Fibroblast of skin of left biceps (primary cell): ENCODE measurements around the gene CREBRF.
"Not testable (repeated sequence)": the region's sequence is repeated elsewhere in the genome, so short reads cannot be mapped to it uniquely, and the experiment has no call there.

ENCODE experiments used
- DNase-seq, 2 experiments: peaks; one replicate each; pipeline ENCODE4 v3.0.0-alpha.2; 2013; ENCODE audit warnings: low read depth in 2 of 2

CREBRF gene, protein sequence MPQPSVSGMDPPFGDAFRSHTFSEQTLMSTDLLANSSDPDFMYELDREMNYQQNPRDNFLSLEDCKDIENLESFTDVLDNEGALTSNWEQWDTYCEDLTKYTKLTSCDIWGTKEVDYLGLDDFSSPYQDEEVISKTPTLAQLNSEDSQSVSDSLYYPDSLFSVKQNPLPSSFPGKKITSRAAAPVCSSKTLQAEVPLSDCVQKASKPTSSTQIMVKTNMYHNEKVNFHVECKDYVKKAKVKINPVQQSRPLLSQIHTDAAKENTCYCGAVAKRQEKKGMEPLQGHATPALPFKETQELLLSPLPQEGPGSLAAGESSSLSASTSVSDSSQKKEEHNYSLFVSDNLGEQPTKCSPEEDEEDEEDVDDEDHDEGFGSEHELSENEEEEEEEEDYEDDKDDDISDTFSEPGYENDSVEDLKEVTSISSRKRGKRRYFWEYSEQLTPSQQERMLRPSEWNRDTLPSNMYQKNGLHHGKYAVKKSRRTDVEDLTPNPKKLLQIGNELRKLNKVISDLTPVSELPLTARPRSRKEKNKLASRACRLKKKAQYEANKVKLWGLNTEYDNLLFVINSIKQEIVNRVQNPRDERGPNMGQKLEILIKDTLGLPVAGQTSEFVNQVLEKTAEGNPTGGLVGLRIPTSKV

DNA sequence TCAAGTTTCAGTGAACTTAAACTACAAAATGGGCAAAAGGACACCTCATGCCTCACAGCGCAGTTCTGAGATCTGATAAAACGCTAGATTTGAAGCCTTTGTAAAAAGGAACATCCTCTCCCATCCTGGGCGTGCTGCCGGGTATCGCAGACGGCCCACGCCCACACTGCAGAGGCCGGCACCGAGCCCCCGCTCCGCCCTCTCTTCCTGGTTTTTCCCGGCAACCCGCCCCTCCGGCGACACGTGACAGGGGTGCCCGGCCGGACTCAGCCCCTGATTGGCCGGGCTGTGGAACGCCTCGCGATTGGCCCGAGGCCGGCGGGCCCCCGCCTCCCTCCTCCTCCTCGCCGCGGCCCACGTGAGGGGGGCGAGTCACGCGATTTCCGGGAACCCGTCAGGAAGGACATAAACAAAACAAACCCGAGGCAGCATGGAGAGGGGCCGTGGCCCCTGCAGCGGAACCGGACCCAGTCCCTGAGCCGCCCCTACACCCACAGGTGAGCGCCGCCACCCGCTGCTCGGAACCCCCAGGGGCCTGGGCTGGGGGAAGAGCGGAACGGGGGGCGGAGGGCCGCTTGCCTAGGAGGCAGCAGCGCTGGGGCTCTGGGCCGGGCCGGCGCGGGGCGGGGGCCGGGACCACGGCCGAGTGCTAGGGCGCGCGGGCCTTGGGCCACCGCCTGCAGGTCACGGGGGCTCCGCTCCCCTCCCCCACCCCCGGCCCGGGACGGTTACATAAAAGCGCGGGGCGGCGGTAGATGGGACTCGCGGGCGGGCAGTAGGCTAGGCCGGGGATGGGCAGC lies at the start of gene CREBRF:
TSS of gene CREBRF (plus strand) at position 370 of the 800 bp plus-strand sequence. CDS start 24,424 bp downstream, outside the sequence.
- peak; percentile 89 to 91 for DNase-seq

DNA sequence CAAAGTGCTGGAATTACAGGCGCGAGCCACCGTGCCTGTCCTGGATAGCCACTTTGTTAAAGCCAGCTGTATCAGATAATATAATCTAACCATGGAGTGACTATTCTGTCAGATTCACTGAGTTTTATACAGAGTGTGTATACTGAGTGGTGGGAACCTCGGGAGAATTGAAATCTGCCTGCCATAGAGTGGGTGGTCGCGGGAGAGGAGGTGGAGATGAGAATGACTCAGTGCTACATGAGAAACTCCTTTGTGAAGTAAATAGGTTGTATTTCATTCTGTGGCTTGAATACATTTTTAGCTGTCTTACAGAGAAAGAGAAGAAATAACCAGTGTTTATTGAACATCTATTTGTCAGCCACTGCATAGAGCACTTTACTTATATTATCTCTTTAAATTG lies 46.1 kb upstream of the CREBRF start:
- peak in 1 of 2 experiments; percentile 3 for DNase-seq

DNA sequence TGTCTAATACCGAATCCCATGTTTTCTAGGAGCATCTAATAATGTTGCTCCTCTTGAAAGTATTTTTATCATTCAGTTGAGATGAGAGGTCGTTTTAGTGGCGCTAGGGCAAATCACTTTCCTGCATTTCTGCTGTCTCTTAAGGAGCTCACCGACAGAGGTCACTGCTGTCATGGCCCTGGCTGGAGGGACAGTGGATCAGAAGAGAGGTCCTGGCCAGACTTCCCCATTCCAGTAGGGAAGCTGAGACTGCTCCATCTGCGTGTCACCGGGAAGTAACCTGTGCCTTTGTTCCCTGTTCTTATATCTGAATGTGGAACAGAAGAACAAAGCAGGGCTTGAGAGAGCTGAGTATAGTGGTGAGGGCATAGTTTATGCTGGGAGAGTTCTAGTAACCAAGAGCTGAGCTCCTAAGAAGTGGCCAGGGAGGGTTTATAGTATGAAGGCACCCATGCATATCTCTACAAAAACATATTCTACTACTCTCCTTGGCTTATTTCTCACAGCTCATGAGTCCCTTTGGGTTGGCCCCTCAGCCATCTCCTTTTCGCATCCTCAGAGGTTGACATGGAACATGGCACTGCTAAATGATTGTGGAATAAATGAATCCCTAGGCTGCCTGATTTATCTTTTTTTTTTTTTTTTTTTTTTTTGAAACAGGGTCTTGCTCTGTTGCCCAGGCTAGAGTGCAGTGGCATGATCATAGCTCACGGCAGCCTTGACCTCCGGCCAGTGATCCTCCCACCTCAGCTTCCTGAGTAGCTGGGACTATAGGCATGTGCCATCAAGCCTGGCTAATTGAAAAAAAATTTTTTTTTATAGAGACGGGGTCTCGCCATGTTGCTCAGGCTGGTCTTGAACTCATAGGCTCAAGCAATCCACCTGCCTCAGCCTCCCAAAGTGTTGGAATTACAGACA lies 45.3 kb upstream of the CREBRF start:
- DNase-seq, result no peak

DNA sequence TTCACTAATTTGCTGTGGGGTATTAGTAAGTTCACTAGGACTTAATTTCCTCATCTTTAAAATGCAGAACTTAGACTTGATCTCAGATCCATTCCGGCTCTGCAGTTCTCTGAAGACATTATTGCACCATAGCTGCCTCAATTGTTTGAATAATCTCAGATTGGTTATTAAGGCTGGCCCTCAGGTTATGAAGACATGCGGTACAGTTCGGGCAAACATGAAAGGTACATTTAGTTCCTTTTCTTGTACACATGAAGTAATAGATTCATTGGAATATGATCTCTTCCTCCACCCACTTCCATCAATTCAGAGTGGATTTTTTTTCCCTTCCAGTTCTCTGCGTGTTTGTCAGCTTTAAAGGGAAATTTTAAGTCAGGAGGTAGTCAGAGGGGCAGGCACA lies 44.6 kb upstream of the CREBRF start:
- no peak for DNase-seq

DNA sequence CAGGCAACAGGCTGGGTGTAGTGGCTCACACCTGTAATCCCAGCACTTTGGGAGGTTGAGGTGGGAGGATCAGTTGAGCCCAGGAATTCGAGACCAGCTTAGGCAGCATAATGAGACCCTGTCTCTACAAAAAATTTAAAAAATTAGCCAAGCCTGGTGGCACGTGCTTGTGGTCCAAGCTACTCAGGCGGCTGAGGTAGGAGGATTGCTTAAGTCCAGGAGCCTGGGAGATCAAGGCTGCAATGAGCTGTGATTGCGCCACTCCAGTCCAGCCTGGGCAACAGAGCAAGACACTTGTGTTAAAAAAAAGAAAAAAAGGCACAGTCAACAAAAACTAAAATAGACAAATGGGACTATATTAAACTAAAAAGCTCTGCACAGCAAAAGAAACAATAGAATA lies 43.3 kb upstream of the CREBRF start:
- DNase-seq, result no peak

DNA sequence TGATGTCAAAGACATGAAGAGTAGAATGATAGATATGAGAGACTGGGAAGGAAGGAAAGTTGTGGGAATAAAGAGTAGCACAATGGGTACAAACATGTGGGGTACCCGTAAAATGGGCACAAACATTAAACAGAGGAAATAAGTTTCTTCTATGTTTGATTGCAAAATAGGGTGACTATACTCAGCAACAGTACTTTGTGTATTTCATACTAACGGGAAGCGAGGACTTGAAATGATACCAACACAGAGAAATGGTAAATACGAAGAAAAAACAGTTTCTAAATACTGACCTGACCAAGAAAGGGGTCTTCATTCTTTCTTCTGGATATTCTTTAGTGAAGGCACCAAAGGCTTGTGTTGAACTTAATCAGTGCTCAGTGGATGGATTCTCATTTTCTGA lies 41.5 kb upstream of the CREBRF start:
- no peak for DNase-seq

DNA sequence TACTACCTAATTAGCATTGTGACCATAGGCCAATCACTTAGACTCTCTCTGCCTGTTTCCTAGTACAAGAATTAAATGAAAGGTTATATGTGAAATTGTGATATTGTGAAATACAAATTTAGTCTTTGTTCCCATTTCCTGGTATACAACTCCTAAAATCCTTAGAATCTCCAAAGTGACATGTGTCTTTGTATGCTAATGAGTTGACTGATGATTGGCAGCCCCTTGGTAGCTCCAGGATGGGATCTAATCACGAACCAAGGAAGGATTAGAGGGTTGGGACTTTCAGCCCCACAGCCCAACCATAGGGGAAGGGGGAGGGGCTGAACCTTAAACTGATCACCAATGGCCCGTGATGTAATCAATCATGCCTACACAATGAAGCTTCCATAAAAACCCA lies 41.0 kb upstream of the CREBRF start:
- DNase-seq, result no peak

DNA sequence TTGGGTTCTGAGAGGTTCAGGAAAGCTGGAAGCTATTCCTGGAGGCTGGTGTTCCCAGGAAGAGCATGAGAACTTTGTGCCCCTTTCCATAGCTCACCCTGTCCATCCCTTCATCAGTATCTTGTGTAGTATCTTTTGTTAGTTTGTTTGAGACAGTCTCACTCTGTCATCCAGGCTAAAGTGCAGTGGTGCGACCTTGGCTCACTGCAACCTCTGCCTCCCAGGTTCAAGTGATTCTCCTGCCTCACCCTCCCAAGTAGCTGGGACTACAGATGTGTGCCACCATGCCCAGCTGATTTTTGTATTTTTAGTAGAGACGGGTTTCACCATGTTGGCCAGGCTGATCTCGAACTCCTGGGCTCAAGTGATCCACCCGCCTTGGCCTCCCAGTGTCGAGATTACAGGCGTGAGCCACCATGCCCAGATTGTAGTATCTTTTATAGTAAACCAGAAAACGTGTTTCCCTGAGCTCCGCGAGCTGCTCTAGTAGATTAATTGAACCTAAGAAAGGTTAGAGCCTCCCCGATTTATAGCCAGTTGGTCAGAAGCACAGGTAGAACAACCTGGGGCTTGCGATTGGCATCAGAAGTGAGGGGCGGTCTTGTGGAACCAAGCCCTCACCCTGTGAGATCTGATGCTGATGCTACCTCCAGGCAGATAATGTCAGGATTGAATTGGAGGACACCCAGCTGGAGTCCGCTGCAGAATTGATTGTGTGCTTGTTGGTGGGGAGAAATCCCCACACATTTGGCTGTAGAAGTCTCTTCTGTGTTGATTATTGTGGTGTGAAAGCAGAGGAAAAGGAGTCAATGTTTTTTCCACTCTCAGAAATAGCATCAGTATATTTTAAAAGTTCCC lies 40.3 kb upstream of the CREBRF start:
- no peak for DNase-seq

DNA sequence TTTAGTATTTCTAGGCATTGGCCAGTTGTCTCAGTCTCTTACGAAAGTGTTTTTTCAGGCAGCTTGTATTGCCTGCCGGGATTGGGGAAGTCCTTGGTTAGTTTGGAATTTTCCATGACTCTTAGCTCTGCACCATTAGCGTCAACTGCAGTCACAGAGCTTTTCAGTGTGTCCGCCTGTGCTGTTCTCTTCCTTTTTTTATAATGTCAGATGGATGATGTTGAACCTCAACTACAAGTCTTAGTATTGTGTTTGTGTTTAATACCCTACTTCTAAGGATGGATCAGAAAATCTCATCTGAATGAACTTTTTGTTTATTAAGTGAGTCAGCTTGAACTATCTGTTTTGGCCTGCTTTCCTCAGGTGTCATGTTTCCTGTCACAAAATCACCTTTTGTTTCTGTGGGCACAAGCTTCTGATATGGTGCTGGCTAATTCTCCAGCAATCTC lies 39.5 kb upstream of the CREBRF start:
- DNase-seq, result no peak

DNA sequence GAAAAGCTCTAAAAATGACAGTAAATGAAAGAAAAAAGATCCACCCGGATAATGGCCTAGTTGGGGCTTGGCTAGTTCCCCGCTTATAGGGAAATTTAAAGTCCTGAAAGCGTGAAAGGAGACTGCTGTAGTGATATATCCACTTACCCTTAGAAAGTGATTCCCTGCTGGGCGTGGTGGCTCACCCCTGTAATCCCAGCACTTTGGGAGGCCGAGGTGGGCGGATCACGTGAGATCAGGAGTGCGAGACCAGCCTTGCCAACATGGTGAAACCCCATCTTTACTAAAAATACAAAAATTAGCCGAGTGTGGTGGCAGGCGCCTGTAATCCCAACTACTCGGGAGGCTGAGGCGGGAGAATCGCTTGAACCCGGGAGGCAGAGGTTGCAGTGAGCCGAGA lies 39.1 kb upstream of the CREBRF start:
- not testable (repeated sequence) for DNase-seq

DNA sequence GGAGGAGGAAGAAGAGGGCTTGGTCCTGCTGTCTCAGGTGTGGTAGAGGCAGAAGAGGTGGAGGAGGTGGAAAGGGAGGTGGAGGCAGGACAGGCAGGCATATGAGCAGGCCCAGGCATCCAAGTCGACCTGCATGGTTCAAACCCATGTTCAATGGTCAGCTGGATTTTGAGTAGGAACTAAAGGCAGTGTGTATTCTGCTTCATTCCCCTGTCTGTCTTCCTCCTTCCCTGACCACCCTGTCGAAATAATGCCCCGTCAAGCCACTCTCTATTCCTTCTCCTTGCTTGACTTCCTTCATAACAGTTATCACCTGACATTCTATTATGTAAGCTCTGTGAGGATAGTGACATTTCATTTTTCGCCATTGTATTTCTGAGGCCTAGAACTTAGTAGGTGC lies 37.8 kb upstream of the CREBRF start:
- no peak for DNase-seq

DNA sequence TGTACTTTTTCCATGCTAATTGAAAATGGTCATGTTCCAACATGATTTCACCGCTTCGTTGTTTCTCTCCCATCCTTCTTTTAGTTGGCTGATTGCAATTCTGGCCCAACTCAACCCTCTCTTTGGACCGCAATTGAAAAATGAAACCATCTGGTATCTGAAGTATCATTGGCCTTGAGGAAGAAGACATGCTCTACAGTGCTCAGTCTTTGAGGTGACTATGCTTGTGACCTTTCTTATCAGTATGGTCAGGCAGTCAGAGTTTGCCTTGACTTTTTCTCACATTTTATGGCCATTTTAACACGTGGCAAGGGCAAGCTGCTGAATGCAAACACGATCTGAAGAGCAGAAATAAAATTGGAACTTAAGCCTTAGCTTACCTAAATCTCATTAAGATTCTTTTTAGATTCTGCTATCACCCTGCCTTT lies 36.0 kb upstream of the CREBRF start:
- no peak for DNase-seq

DNA sequence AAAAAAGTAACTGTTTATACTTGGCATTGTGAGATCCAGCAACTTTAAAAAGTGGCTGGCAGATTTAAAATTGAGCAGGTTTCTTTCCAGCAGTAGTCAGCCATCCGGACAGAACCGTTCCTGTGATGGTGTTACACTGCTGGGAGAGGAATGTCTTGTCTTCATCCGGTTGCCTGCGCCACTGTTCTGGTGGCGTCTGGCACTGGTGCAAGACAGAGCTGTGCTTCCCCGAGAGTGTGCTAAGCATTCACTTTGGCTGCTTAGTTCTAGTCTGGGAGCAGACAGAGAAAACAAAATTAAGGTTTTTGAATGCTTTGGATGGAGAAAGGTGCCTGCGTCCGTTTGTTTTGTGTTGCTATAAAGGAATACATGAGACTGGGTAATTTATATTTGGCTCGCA lies 35.5 kb upstream of the CREBRF start:
- no peak for DNase-seq

DNA sequence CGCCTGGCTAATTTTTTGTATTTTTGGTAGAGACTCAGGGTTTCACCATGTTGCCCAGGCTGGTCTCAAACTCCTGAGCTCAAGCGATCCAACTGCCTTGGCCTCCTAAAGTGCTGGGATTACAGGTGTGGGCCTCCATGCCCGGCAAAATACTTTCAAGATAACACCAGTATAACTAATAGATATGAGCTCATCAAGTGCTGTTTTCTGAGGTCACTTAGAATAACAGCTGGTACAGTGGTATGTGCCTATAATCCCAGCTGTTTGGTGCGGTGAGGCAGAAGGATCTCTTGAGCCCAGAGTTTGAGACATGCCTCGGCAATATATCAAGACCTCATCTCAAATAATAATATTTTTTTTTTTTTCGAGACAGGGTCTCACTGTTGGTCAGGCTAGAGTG lies 30.5 kb upstream of the CREBRF start:
- DNase-seq, result no peak

DNA sequence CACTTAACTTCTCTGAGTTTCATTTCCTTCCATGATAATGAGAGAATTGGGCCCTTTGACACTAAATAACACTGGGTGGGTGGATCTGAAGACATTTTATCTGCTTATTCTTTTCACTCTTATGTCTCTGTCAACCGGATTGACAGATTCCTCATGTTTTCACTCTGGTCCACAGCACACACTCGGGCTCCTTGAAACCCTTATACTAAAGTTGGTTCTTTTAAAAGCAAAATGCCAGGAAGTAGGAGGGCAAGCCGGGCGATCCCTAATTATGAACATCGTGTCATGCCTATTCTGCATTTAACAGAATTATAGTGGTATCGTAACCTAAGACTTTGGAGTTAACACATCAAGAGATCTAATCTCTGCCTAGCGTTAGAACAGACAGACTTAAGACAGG lies 28.2 kb upstream of the CREBRF start:
- DNase-seq, result no peak

DNA sequence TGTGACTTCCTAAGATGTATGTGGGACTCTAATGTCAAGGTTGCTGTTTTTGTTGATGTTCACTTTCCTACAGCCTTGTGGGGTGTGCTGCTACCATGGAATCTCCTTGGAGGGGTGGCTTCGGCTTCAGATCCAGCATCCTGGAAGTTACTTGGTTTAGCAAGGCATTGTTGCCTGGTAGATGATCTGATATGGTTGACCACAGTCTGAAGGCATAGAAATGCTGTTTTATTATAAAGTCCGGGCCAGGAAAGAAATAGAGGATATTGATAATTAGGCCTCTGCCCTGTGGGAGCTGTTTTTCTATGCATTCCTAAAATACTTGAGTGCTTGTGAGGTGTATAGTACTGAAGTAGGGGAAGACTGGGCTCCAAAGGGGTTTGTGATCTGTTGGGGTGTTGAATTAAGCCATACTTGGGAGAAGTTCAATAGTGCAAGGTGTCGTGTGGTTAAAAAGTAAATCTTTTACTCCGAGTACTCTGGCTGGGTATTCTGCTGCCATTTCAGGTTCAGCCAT lies 27.3 kb upstream of the CREBRF start:
- DNase-seq, result no peak

DNA sequence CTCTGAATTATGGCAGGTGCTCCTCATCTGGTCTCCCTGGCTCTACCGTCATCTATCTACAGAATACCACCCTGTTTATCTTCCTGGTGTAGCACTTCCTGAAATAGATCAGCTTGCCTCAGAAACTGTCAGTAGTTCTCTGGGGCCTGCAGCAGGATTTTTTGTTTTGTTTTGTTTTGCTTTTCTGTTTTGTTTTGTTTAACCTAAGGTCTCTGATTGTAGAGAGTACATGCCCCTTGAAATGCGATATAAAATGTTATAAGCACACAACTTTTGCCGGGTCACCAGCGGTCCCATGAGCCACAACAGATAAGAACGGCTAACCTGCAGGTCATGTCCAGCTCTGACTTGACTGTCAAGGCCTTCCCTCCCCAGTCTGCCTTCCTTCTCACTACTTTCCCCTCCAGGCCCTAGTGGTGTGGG lies 26.6 kb upstream of the CREBRF start:
- no peak for DNase-seq

DNA sequence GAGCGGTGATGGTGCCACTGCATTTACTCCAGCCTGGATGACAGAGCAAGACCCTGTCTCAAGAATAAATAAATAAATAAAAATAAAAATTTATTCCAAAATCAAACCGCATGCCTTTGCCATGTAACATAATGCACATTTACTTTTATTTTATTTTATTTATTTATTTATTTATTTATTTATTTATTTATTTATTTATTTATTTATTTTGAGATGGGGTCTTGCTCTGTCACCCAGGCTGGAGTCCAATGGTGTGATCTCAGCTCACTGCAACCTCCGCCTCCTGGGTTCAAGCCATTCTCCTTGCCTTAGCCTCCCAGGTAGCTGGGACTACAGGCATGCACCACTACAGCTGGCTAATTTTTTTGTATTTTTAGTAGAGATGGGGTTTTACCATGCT lies 24.1 kb upstream of the CREBRF start:
- DNase-seq, result not testable (repeated sequence)

DNA sequence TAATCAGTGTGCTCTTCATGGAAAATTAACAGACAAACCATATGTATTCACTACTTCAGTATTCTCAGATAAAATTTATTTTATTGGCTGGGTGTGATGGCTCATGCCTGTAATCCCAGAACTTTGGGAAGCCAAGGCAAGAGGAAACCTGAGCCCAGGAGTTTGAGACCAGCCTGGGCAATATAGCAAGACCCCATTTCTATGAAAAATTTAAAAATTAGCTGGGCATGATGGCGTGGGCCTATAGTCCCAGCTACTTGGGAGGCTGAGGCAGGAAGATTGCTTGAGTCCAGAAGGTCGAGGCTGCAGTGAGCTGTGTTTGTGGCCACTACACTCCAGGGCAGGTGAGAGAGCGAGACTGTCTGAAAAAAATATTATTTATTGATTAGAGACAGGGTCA lies 23.4 kb upstream of the CREBRF start:
- no peak for DNase-seq

DNA sequence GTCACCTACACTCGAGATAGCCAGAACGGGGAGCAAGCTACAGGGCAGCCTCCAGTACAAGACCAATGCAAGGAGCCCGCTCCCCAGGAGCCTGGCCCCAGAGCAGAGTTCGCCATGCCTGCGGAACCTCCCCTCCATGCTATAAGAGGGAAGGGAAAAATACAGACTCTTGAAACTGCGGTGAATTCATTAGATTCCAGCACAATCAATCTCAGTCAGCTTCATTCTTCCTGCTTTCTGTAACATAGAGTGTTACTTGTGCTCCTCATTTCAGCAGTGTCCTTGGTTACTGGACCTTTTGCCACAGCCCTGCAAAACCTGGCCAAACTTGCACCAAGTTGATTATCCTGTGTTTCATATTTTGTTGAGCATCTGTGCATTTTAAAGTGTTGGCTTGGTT lies 22.2 kb upstream of the CREBRF start:
- no peak for DNase-seq
